GM21390 (cell line): ENCODE data around the gene HDDC3.
"Not testable (repeated sequence)": the region's sequence is repeated elsewhere in the genome, so short reads cannot be mapped to it uniquely, and the experiment has no call there.

Experiments used
- ATAC-seq: cut with Tn5 transposase; IDR thresholded peaks from one replicate; pipeline ENCODE4 v1.9.1; 2021; ENCODE audit not compliant: unreplicated experiment

Gene HDDC3

GRCh38 chr15:90930861-90931574 is 1.3 kb downstream of the HDDC3 start:
- no peak for ATAC-seq

- no peak for ATAC-seq
These were observed 2.9 kb downstream of the HDDC3 start for GRCh38 chr15:90929246-90930019.

GRCh38 chr15:90928106-90928505 is 4.2 kb downstream of the HDDC3 start:
- not testable (repeated sequence) for ATAC-seq

GRCh38 chr15:90926766-90927165 is 5.6 kb downstream of the HDDC3 start:
- not testable (repeated sequence) for ATAC-seq

- peak; percentile 72 for ATAC-seq
These were observed 8.0 kb downstream of the HDDC3 start for GRCh38 chr15:90924375-90924774.

GRCh38 chr15:90922712-90923322 is 9.5 kb downstream of the HDDC3 start:
- ATAC-seq, result peak; percentile 77

GRCh38 chr15:90921887-90922286 is 10.5 kb downstream of the HDDC3 start:
- ATAC-seq, result no peak

- no peak for ATAC-seq
These were observed 13.5 kb downstream of the HDDC3 start for GRCh38 chr15:90918835-90919234.

GRCh38 chr15:90918034-90918788 is 14.1 kb downstream of the HDDC3 start:
- no peak for ATAC-seq

GRCh38 chr15:90917569-90917968 is 14.8 kb downstream of the HDDC3 start:
- no peak for ATAC-seq

- ATAC-seq, result no peak
These were observed 15.9 kb downstream of the HDDC3 start for GRCh38 chr15:90916461-90916860.

GRCh38 chr15:90915808-90916440 is 16.4 kb downstream of the HDDC3 start:
- no peak for ATAC-seq

- no peak for ATAC-seq
These were observed 17.0 kb downstream of the HDDC3 start for GRCh38 chr15:90915216-90915807.

- no peak for ATAC-seq
These were observed 17.9 kb downstream of the HDDC3 start for GRCh38 chr15:90914305-90915080.

GRCh38 chr15:90913398-90913944 is 18.9 kb downstream of the HDDC3 start:
- ATAC-seq, result no peak

GRCh38 chr15:90912770-90913075 is 19.6 kb downstream of the HDDC3 start:
- no peak for ATAC-seq

- no peak for ATAC-seq
These were observed 20.2 kb downstream of the HDDC3 start for GRCh38 chr15:90911906-90912769.

GRCh38 chr15:90911302-90911623 is 21.1 kb downstream of the HDDC3 start:
- ATAC-seq, result no peak
